ENCODE data around the gene CDK19. TPM values are rescaled to one million over a fixed set of nuclear protein-coding genes. Genes with fewer than 3 reads are reported as not detected.

The CDK19 gene
- total and polyA plus RNA-seq, 2 of the 13 experiments (the other 11 are each of a cell fraction or from before 2014, with no cell fraction given): 13.4 to 27.0 TPM

DNA sequence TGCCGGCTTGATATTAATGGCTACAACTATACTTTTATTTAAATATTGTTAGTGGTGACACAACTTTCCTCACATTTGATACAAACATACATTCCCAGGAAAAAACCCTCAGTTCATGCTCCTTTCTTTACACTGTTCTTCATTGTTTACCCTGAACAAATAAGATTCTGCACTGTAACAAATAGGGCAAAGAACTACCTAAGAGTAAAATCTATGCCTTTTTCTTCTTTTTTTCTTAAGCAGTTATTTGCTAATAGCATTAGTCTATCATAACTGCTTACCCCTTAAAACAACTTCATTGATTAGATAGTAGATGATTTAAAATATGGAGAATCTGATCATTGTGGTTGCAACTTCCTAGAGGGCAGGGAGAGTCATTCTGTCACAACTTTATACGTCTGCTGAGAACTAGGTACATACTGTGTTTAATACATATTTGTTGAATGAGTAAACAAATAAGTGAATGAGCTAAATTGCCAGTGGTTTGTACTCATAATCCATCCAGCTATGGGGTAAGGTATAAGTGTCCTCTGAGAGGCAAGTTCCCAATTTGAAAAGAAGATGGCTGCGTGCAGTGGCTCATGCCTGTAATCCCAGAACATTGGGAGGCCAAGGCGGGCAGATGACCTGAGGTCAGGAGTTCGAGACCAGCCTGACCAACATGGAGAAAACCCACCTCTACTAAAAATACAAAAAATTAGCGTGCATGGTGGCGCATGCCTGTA, 161.0 kb downstream of the CDK19 start (continued):
- TF ChIP-seq TBP (CRISPR knock-in tag; IDR thresholded peaks at IDR 0.05) (no peak), TFDP2 (CRISPR knock-in tag; IDR thresholded peaks at IDR 0.05) (no peak), ZNF205 (CRISPR knock-in tag; IDR thresholded peaks at IDR 0.05) (no peak), BHLHE40 (IDR thresholded peaks at IDR 0.05; ENCODE audit: low read length) (no peak), MXI1 (IDR thresholded peaks at IDR 0.05; ENCODE audit: borderline replicate concordance, low read depth, low read length) (no peak), DNMT1 (CRISPR knock-in tag; IDR thresholded peaks at IDR 0.05) (no peak), ZFP36L2 (CRISPR knock-in tag; IDR thresholded peaks at IDR 0.05) (no peak), MZF1 (CRISPR knock-in tag; IDR thresholded peaks at IDR 0.05; ENCODE audit: borderline replicate concordance) (no peak), ZNF7 (CRISPR knock-in tag; IDR thresholded peaks at IDR 0.05) (no peak), BRD4 (CRISPR knock-in tag; IDR thresholded peaks at IDR 0.05) (no peak), CHD2 (IDR thresholded peaks at IDR 0.05; ENCODE audit: low read depth, low read length) (no peak), NR1H2 (CRISPR knock-in tag; IDR thresholded peaks at IDR 0.05; ENCODE audit: borderline replicate concordance, low read depth) (no peak), UBTF (CRISPR knock-in tag; IDR thresholded peaks at IDR 0.05) (no peak), ZNF280B (CRISPR knock-in tag; IDR thresholded peaks at IDR 0.05; ENCODE audit: borderline replicate concordance) (no peak), ZNF550 (CRISPR knock-in tag; IDR thresholded peaks at IDR 0.05; ENCODE audit: borderline replicate concordance) (no peak), HOXA7 (CRISPR knock-in tag; IDR thresholded peaks at IDR 0.05) (no peak)
- TF ChIP-seq, protein P1, sequence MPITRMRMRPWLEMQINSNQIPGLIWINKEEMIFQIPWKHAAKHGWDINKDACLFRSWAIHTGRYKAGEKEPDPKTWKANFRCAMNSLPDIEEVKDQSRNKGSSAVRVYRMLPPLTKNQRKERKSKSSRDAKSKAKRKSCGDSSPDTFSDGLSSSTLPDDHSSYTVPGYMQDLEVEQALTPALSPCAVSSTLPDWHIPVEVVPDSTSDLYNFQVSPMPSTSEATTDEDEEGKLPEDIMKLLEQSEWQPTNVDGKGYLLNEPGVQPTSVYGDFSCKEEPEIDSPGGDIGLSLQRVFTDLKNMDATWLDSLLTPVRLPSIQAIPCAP (CRISPR knock-in tag; IDR thresholded peaks at IDR 0.05; ENCODE audit: low read depth): no peak
- TF ChIP-seq, protein P2, sequence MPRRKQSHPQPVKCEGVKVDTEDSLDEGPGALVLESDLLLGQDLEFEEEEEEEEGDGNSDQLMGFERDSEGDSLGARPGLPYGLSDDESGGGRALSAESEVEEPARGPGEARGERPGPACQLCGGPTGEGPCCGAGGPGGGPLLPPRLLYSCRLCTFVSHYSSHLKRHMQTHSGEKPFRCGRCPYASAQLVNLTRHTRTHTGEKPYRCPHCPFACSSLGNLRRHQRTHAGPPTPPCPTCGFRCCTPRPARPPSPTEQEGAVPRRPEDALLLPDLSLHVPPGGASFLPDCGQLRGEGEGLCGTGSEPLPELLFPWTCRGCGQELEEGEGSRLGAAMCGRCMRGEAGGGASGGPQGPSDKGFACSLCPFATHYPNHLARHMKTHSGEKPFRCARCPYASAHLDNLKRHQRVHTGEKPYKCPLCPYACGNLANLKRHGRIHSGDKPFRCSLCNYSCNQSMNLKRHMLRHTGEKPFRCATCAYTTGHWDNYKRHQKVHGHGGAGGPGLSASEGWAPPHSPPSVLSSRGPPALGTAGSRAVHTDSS (CRISPR knock-in tag; conservative IDR thresholded peaks at IDR 0.05): no peak
- TF ChIP-seq, protein P3, sequence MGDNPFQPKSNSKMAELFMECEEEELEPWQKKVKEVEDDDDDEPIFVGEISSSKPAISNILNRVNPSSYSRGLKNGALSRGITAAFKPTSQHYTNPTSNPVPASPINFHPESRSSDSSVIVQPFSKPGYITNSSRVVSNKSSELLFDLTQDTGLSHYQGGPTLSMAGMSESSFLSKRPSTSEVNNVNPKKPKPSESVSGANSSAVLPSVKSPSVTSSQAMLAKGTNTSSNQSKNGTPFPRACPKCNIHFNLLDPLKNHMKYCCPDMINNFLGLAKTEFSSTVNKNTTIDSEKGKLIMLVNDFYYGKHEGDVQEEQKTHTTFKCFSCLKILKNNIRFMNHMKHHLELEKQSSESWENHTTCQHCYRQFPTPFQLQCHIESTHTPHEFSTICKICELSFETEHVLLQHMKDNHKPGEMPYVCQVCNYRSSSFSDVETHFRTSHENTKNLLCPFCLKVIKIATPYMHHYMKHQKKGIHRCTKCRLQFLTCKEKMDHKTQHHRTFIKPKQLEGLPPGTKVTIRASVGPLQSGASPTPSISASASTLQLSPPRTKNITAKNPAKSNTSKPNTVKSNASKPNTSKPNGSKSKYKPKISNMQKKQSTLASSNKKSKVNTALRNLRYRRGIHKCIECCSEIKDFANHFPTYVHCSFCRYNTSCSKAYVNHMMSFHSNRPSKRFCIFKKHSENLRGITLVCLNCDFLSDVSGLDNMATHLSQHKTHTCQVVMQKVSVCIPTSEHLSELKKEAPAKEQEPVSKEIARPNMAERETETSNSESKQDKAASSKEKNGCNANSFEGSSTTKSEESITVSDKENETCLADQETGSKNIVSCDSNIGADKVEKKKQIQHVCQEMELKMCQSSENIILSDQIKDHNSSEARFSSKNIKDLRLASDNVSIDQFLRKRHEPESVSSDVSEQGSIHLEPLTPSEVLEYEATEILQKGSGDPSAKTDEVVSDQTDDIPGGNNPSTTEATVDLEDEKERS (CRISPR knock-in tag; IDR thresholded peaks at IDR 0.05): no peak

All from HepG2 (cell line).